Measurements from ENCODE around the gene PNPLA7.

DNA sequence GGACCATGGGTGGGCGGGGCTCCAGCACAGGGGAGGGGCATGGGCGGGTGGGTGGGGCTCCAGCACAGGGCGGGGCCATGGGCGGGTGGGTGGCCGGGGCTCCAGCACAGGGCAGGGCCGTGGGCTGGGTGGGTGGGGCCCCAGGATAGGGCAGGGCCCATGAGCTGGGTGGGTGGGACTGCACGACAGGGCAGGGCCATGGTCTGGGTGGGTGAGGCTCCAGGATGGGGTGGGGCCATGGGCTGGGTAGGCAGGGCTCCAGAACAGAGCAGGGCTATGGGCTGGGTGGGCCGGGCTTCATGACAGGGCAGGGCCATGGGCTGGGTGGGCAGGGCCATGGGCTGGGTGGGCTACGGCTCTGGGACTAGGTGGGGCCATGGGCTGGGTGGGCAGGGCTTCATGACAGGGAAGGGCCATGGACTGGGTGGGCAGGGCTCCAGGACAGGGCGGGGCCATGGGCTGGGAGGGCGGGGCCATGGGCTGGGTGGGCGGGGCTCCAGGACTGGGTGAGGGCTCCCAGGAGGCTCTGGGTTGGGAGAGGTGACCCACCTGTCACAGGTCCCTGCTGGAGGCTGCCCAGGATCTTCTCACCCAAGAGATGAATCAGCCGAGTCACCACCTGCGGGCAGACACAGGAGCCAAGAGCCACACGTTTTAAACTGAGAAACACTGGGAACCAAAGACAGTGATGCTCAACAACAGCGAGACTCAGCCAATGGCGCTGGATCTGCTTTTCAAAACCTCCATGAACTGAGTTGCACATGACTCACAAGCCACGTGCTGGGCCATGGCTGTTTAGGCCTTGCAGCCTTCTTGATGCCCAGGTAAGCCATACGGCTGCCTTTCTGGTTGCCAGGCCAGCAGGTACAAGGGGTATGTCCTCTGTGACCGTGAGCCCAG is 57.5 kb downstream of the PNPLA7 start:
- TF ChIP-seq SMC3 (IDR thresholded peaks at IDR 0.05; ENCODE audit: borderline replicate concordance, low read length) (no peak), DPF2 (IDR thresholded peaks at IDR 0.05) (no peak), PML (IDR thresholded peaks at IDR 0.05; ENCODE audit: low read length) (no peak), ZNF217 (IDR thresholded peaks at IDR 0.05) (no peak), ATF2 (IDR thresholded peaks at IDR 0.05; ENCODE audit: low read length) (no peak), EGR1 (IDR thresholded peaks at IDR 0.05; ENCODE audit: borderline replicate concordance in 1 of 2, low read depth in 2 of 2, low read length in 2 of 2) (no peak)
- TF ChIP-seq, protein P1, sequence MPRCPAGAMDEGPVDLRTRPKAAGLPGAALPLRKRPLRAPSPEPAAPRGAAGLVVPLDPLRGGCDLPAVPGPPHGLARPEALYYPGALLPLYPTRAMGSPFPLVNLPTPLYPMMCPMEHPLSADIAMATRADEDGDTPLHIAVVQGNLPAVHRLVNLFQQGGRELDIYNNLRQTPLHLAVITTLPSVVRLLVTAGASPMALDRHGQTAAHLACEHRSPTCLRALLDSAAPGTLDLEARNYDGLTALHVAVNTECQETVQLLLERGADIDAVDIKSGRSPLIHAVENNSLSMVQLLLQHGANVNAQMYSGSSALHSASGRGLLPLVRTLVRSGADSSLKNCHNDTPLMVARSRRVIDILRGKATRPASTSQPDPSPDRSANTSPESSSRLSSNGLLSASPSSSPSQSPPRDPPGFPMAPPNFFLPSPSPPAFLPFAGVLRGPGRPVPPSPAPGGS (IDR thresholded peaks at IDR 0.05; ENCODE audit: borderline replicate concordance, insufficient read depth, low read depth, low read length, poor library complexity, severe bottlenecking), result no peak

All from GM12878 (cell line).